ENCODE results near the gene UBLCP1. TPM values are rescaled to one million over a fixed set of nuclear protein-coding genes. Genes with fewer than 3 reads are reported as not detected.

UBLCP1 gene
- total RNA-seq, 2 donors from 2014 or later, result 17.0 to 22.8 TPM

DNA sequence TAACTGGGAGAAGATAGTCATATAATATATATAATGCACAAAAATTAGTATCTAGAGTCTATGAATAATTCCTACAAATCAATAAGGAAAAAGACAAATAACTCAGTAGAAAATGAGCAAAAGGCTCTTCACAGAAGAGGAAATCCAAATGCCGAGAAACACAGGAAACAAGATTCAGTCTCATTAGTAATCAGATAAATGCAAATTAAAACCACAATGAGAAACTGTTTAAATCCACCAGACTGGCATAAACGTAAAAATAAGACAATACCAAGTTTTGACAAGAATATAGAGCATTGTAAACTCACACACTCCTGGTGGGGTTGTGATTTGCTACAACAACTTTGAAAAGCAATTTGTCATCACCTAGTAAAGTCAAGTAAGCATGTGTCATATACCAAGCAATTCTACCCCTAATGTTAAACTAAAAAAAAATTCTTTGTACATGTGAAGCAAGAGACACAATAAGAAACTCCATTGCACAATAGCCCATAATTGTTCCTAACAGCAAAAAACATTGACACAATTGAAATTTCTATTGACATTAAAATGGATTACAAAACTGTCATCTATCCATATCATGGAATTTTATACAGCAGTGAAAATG lies 21.0 kb upstream of the UBLCP1 start:
- WGBS, result 63% methylated on average over 2 of the region's 2 CpGs
- Histone ChIP-seq H3K36me3 (no peaks in the 10 kb centered on the region), H3K27me3 (replicated peaks; ENCODE audit: insufficient read depth) (no peaks in the 10 kb centered on the region), H3K4me1 (replicated peaks) (no peaks in the 10 kb centered on the region), H3K4me3 (no peak overlapping the region), H3K9me3 (no peaks in the 10 kb centered on the region), H3K27ac (no peak overlapping the region)
- intact Hi-C loops (cut with DNase I), result no loop called here
- TF ChIP-seq POLR2AphosphoS5 (IDR thresholded peaks at IDR 0.05) (no peak), POLR2A (IDR thresholded peaks at IDR 0.05) (no peak)
- TF ChIP-seq, protein P1, sequence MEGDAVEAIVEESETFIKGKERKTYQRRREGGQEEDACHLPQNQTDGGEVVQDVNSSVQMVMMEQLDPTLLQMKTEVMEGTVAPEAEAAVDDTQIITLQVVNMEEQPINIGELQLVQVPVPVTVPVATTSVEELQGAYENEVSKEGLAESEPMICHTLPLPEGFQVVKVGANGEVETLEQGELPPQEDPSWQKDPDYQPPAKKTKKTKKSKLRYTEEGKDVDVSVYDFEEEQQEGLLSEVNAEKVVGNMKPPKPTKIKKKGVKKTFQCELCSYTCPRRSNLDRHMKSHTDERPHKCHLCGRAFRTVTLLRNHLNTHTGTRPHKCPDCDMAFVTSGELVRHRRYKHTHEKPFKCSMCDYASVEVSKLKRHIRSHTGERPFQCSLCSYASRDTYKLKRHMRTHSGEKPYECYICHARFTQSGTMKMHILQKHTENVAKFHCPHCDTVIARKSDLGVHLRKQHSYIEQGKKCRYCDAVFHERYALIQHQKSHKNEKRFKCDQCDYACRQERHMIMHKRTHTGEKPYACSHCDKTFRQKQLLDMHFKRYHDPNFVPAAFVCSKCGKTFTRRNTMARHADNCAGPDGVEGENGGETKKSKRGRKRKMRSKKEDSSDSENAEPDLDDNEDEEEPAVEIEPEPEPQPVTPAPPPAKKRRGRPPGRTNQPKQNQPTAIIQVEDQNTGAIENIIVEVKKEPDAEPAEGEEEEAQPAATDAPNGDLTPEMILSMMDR (IDR thresholded peaks at IDR 0.05), result no peak
- DNase-seq (ENCODE audit: low spot score), result no peak

DNA sequence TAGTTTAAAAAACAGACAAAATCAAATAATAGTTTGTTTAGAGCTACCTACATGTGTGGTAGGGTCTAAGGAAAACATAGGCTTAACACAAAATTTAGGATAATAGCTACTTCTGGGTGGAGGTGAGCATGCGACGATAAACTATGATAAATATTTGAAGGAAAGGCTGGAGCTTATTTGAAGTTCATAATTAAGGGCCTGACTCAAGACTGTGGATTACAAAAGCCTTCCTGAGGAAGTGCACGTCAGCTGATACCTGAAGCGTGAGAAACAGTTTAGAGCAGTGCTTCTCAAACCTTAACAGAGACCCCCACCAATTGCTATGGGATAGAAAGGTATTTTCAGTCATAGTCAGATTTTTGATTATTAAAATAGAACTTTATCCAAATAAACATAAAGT lies 20.4 kb upstream of the UBLCP1 start:
- Histone ChIP-seq H3K27me3 (replicated peaks; ENCODE audit: insufficient read depth) (no peaks in the 10 kb centered on the region), H3K4me1 (replicated peaks) (no peaks in the 10 kb centered on the region), H3K4me3 (no peak overlapping the region), H3K9me3 (no peaks in the 10 kb centered on the region), H3K36me3 (no peaks in the 10 kb centered on the region), H3K27ac (no peak overlapping the region)
- intact Hi-C loops (cut with DNase I), result no loop called here
- no peak for TF ChIP-seq POLR2AphosphoS5 (IDR thresholded peaks at IDR 0.05)
- no peak for TF ChIP-seq POLR2A (IDR thresholded peaks at IDR 0.05)
- TF ChIP-seq, protein P1 (IDR thresholded peaks at IDR 0.05), result no peak
- no peak for DNase-seq (ENCODE audit: low spot score)
- WGBS, result 58% methylated on average over 4 of the region's 4 CpGs

- H3K4me1 ChIP-seq (replicated peaks), result no peaks in the 10 kb centered on the region
- H3K27ac ChIP-seq, result no peak overlapping the region
- no peak for DNase-seq (ENCODE audit: low spot score)
- H3K36me3 ChIP-seq, result no peaks in the 10 kb centered on the region
- no peaks in the 10 kb centered on the region for H3K9me3 ChIP-seq
- intact Hi-C loops (cut with DNase I), result no loop called here
- no peaks in the 10 kb centered on the region for H3K27me3 ChIP-seq (replicated peaks; ENCODE audit: insufficient read depth)
- TF ChIP-seq, protein P1 (IDR thresholded peaks at IDR 0.05), result no peak
- TF ChIP-seq POLR2A (IDR thresholded peaks at IDR 0.05), result no peak
- TF ChIP-seq POLR2AphosphoS5 (IDR thresholded peaks at IDR 0.05), result no peak
- no peak overlapping the region for H3K4me3 ChIP-seq
Observed at GRCh38 chr5:159243385-159243784, 19.7 kb upstream of the UBLCP1 start.

- Histone ChIP-seq H3K4me1 (replicated peaks) (no peaks in the 10 kb centered on the region), H3K9me3 (no peaks in the 10 kb centered on the region), H3K27me3 (replicated peaks; ENCODE audit: insufficient read depth) (no peaks in the 10 kb centered on the region), H3K36me3 (no peaks in the 10 kb centered on the region), H3K4me3 (no peak overlapping the region), H3K27ac (no peak overlapping the region)
- intact Hi-C loops (cut with DNase I), result no loop called here
- WGBS, result 72% methylated on average over 3 of the region's 3 CpGs
- TF ChIP-seq POLR2A (IDR thresholded peaks at IDR 0.05) (no peak), POLR2AphosphoS5 (IDR thresholded peaks at IDR 0.05) (no peak)
- TF ChIP-seq, protein P1 (IDR thresholded peaks at IDR 0.05), result no peak
- DNase-seq (ENCODE audit: low spot score), result no peak
Observed at GRCh38 chr5:159244163-159244562, 18.9 kb upstream of the UBLCP1 start.

DNA sequence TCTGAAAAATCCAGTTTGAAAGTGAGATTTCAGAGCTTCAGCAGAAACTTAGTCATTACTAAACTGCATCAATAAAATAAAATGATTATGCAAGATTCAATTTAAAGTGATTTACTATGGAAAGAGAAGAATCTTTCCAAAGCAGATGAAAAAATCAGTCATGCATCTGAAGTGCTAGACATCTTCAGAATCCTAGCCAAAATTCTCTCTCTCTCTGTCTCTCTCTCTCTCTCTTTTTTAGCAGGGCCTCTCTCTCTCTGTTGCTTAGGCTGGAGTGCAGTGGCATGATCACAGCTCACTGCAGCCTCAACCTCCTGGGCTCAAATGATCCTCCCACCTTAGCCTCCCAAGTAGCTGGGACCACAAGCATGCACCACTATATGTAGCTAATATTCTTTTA lies 18.2 kb upstream of the UBLCP1 start:
- Histone ChIP-seq H3K4me3 (no peak overlapping the region), H3K27me3 (replicated peaks; ENCODE audit: insufficient read depth) (no peaks in the 10 kb centered on the region), H3K27ac (no peak overlapping the region), H3K9me3 (no peaks in the 10 kb centered on the region), H3K4me1 (replicated peaks) (no peaks in the 10 kb centered on the region), H3K36me3 (no peaks in the 10 kb centered on the region)
- intact Hi-C loops (cut with DNase I), result no loop called here
- DNase-seq (ENCODE audit: low spot score), result no peak
- TF ChIP-seq POLR2AphosphoS5 (IDR thresholded peaks at IDR 0.05), result no peak
- no peak for TF ChIP-seq POLR2A (IDR thresholded peaks at IDR 0.05)
- TF ChIP-seq, protein P1 (IDR thresholded peaks at IDR 0.05), result no peak
